Stimulated activated CD4-positive, alpha-beta T cell treated with anti-CD3 and anti-CD28 coated beads, Interleukin-1b, Interleukin-23, amount 100 ng/mL, for 24 hours (primary cell): ENCODE measurements around the gene PDZD7.

Source experiments
- DNase-seq, 4 experiments: peaks; one replicate each; pipeline ENCODE4 v3.0.0-alpha.2; 2020; ENCODE audit warnings: low read depth in 4 of 4, low spot score in 1 of 4

Gene PDZD7

DNA sequence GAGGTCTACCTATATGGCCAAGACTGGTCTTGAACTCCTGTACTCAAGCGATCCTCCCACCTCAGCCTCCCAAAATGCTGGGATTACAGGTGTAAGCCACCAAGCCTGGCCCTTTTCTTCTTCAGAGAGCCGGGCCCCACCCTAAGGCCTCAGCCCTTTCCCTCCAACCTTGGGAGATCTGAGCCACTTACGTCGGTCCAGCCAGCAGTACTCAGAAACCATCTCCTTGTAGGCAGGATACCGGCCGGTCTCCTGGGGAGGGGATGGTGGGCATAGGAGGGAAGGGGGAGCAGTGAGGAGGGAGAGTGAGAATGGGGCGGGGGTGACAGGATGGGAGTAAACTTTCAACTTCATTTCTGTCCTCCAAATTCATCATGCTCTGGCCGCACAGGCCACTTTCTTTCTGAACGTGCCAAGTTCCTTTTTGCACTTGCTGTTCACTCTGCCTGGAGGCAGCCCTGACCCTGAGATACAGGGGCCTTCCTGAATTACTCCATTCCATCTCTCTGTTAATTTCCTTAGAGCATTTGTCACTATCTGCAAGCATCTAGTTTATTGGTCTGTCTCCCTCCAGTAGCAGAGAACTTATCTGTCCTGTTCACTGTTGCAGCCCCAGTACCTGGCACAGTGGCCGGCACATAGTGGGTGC lies 10.4 kb downstream of the PDZD7 start:
- DNase-seq = no peak

GRCh38 chr10:101019440-101019703 lies 11.6 kb downstream of the PDZD7 start:
- DNase-seq = no peak

- DNase-seq = peak in 3 of 4 experiments; percentile 50 to 74 (median 70)
Measured at GRCh38 chr10:101018600-101019439, 12.1 kb downstream of the PDZD7 start.

- no peak for DNase-seq
Measured at GRCh38 chr10:101018118-101018599, 12.8 kb downstream of the PDZD7 start.

DNA sequence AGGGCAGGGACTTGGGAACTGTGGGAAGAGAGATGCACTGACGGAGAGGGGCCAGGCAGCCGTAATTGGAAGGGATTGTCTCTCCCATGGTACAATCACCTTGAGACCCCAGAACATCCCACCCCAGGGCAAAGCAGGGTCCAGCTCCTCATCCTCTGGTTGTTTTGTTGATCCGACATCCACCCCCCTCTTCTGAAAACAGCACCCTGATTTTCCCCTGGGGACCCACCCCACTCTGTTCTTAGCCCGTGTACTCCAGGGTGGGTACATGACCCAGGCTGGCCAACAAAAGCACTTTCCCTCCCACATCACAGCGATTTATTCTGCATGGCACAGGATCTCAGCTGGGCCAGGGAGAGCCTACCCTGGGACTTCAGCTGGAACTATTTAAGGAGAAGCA lies 14.1 kb downstream of the PDZD7 start:
- DNase-seq = no peak

DNA sequence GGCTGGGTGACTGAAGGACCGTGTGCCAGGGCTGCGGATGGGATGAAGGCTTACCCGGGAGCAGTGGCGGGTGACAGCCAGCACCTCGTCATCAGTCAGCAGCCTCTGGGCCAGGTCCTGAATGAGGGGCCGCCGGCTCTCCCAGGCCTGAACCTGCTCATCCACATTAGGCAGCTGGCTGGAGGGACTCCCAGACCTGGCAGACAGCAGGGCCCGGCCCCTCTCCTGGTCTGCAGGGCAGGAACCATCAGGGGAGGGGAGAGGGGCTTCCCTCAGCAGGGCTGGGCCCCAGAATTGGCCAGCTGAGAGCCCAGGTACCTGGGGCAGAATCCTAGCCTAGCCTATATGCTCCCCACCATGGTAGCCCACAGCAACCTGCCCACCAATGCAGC lies 15.4 kb downstream of the PDZD7 start:
- no peak for DNase-seq

GRCh38 chr10:101014966-101015581 lies 15.9 kb downstream of the PDZD7 start:
- DNase-seq = no peak

DNA sequence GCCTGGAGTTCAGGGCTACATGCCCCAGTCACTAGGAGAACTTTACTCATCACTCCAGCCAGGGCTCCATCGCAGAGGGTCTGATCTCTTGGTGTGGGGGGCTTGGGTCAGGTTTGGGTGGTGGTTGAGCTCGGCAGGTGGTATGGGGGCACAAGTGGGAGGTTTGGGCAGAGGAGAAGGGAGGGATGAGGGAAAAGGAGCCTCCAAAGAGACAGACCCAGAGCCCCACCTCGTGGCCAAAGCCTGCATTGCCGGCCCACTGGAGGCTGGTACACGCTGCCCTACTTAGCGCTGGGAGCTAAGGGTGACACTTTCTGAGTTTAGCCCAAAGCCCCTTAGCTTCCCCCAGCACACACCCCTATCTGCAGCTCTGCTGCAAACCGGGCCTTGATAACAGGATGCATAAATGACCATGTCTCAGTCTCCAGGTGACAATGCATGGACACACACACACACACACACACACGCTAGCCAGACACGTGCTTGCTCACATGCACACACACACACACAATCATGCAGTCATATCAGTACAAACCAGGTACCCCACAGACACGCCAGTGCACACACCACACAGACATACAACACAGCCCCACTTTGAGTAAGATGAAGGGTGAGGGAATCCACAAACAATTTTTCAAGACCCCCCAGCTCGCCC lies 16.6 kb downstream of the PDZD7 start:
- DNase-seq = peak in 3 of 4 experiments; percentile 57 to 68 (median 66)

DNA sequence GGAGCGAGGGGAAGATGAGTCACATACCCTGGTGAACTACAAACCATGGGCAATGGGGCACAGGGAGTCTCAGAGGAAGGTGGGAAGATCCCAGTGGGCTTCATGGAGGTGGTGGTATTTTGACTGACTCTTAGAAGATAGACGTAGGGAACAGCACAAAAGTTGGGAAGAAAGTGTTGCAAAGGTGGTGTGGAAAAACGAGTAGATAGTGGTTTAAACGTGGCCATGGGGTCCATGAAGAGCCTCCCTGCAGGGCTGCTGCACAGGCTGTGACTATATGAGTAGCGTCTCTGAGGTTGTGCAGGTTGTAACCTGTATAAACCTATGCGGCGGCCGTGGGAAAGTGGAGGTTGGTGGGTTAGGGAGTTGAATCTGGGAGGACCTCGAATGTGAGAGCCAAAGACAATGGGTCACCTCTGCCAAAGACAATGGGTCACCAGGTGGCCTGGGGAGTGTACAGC lies 17.5 kb downstream of the PDZD7 start:
- no peak for DNase-seq

DNA sequence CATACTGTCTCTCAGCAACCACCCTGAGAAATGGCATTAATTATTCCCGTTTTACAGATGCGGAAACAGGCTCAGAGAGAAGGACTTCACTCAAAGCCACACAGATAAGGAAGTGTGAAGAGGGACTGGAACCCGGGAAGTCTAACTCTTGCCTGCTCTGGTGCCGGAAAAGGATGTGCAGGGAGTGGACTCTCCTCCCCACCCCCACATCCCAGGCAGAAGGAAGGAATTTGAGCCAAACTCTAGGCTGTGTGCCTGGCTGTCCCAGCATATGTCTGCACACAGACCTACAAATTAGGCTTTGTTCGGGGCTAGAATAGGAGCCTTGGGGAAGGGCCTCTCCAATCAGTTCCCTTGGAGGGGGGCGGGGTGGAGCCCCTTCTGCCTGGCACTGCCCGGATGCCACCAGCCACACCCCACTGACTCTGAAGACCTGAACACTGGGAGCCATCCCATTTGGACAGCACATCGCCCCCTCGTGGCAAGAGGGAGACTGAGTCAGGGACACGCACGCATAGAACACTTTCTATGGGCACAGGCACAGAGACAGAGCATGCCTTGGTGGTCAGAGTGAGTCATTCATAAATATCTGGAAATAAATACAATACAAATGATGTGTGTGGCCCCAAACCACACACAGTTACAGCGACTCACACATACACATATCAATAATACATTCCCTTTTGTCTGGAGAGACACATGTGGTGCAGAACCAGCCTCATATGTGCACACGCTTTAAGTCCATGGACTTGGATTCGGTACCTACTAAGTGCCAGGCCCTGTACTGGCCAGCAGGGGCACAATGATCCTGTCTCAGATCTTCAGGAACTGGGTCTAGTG lies 18.2 kb downstream of the PDZD7 start:
- DNase-seq = peak in 3 of 4 experiments; percentile 63 to 71 (median 66)

DNA sequence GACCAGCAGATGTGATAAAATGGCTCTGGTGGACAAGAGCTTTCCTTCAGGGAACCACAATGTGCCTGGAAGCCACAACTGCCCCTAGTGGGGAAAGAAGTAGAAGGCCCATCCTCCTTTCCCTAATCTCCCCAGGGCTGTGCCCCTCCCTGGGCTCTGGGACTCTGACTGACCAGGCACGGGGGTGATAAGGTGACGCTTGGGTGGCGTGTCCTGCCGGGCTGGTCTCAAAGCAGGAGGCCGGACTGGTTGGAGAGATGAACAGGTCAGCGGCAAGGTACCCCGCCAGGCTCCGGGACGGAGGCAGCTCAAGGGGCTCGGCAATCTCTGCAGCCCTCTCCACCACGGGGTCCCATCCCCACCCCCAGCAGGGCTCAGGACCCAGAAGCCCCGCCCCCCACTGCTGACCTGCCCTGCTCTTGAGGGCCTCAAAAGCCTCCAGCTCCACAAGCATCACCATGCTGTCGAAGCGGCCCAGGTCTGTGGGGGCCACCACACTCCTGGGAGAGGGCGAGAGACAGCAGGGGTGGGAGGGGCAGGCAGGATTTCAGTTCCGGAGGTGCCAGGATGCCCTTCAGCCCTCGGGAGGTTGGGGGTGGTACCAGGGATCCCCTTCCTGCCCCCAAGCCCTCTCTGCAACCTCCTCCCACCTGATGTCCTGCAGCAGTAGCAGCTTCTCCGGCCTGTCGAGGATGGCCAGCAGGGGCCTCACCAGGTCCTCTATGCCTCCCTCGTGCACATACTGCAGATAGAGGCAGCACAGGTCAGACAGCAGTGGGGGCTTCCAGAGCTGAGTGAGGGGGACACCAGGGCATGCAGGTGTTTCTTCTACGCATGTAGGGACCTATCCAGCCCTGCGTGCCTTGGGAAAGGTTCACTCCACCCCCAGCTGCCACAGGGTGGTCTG lies 19.2 kb downstream of the PDZD7 start:
- no peak for DNase-seq

- no peak for DNase-seq
Measured at GRCh38 chr10:101010329-101010728, 20.6 kb downstream of the PDZD7 start.

DNA sequence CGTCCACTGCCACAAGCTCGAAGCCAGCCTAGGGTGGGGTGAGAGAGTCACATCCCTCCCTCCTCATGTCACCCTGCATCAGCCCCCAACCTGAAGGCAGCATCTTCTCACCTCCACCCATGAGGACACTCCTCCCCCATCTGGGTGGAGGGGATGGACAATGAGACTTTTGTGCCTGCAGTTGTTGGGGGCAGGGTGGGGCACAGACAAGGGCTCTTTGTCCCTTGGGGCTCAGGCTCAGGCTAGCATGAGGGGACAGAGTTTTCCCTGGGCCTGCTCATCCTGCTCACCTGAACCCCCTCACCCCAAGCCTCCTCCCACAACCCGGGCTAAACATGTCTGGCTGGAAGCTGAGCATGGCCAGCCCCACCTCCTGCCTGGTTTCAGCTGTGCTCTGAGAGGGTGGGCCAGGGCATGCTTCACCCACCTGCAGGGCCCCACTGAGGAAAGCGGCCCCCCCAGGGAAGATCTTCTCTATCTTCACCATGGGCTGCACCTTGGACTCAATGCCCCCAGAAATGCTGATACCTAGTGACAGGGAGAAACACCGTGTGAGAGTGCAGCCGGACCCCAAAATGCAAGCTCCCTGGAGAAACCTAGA lies 22.0 kb downstream of the PDZD7 start:
- DNase-seq = no peak

DNA sequence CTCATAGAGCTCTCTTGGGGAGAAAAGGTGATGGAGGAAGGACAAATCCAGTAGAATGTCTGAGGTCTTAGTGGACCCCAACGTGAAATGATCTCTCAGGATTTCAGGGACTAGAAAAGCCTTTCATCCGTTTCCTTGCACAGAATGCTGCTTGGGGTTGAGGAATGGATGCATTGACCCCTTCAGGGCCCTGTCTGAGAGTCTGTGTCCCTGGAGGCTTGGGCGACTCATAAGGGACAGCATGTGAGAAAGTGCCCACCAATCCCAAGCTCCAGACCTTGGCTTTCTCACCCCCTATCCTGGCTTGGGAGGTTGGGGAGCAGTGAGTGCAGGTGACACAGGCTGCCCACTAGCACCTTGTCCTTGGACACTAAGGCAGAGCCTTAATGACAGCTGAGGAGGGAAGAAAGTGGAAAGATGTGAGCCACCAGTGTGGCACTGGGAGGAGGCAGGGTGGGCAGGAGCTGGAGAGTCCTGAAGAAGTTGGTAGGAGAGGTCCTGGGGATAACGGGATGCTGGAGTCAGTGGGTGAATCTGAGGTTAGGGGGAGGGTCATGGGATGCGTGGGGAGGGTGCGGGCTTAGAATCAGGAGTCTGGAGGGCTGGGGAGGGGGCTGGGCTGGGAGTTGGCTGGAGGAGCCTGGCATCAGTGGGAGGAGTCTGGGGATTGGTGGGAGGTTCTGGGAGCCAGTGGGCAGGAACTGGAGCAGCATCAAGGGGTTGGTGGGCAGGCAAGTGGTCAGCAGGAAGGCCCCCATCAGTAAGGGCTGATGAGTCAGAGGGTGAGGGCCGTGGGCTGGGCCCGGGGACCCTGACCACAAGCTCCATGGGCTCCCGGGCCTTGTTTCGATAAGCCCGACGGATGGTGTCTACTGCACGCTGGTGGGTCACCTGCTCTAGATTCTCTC lies 22.8 kb downstream of the PDZD7 start:
- no peak for DNase-seq

DNA sequence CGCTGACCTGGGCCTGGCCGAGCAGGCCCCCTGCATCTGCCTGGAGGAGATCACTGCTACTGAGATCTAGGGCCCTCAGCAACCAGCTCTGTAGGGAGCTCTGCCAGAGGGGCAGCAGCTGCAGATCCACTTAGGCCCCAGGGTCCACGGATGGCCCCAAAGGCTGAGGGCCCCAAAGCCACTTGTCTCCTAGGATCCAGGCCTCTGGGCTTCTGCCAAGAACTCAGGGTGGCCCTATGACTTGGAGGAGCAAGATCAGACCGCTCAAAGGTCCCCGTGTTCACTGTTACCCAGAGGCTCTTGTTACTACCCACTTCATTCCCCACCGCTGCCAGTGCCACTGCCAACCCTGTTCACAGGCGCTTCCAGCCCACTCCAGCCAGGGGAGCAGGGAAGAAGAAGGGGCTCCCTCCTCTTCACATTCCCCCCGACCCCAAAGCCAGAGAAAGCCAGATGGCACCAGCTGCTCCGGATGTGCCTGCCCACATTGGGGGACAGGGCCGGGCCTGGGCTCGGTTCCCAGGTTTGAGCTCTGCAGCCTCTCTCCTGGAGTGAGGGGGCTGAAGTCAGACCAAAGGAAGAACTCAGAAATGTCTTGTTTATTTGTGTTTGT lies 23.7 kb downstream of the PDZD7 start:
- no peak for DNase-seq

DNA sequence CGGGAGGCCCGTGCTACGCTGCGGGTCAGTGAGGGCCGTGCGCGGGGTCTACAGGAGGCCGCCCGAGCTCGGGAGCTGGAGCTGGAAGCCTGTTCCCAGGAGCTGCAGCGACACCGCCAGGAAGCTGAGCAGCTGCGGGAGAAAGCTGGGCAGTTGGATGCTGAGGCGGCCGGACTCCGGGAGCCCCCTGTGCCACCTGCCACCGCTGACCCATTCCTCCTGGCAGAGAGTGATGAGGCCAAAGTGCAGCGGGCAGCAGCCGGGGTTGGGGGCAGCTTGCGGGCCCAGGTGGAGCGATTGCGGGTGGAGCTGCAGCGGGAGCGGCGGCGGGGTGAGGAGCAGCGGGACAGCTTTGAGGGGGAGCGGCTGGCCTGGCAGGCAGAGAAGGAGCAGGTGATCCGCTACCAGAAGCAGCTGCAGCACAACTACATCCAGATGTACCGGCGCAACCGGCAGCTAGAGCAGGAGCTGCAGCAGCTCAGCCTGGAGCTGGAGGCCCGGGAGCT lies 24.3 kb downstream of the PDZD7 start:
- DNase-seq = no peak

- no peak for DNase-seq
Measured at GRCh38 chr10:101005869-101006567, 24.9 kb downstream of the PDZD7 start.
